Right ventricle myocardium inferior (tissue), 1 donor: Measurements from ENCODE around the gene RPP25. TPM values are rescaled to one million over a fixed set of nuclear protein-coding genes. Genes with fewer than 3 reads are reported as not detected.

ENCODE experiments used
- ATAC-seq: fragments of 200-7000 bp; cut with Tn5 transposase; one replicate; pipeline ENCODE4 v1.9.1; 2020; ENCODE audit warnings: mild to moderate bottlenecking, moderate library complexity
- DNase-seq: peaks from one replicate; pipeline ENCODE4 v3.0.0; 2021; ENCODE audit errors: missing footprints
- intact Hi-C: fragments of 100-400 bp; cut with DNase I; formaldehyde crosslinking; loops from one replicate; pipeline ENCODE4 v1.11.0; 2022
- long read RNA-seq: library from polyadenylated mRNA; unstranded; transcript quantifications from one replicate; pipeline ENCODE4 v2.0.0, GENCODE V29; 2021
- total RNA-seq: library from RNA; stranded (reverse); fragmentation: NEBNext Ultra II Directional; extraction: Animal tissue kit (Norgen Biotek cat#: 25700); gene quantifications from one replicate; pipeline ENCODE4 v1.2.1, GENCODE V29; 2021
- donor health status: DM: no; HTN: yes; CAD: no; lungs with severe emphysema.

RPP25 gene
- total RNA-seq: 2.7 TPM
- long read RNA-seq, transcript RPP25-201 (1 exons, 3,049 nt): major isoform, 6 of 6 reads
- long read RNA-seq, partial matches to known transcripts: 0 of 6 reads
- long read RNA-seq, other reads (novel, unspliced or antisense): 0 of 6 reads

GRCh38 chr15:74956648-74957475 lies at the start of gene RPP25:
TSS of gene RPP25 (minus strand) at chr15:74956772. CDS start at chr15:74956583, 189 bp downstream.
- DNase-seq (peak; percentile 89), ATAC-seq (peak; percentile 92)
- intact Hi-C loops: loop anchor here (5.0 kb wide), 1 partner anchor 245 kb away; the partner anchor contains the start of gene C15orf39

GRCh38 chr15:75002398-75002797 lies 45.8 kb upstream of the RPP25 start:
- intact Hi-C loops: no loop called here
- DNase-seq (no peak), ATAC-seq (no peak)

GRCh38 chr15:75001310-75001709 lies 44.7 kb upstream of the RPP25 start:
- DNase-seq: no peak
- ATAC-seq: no peak
- intact Hi-C loops: no loop called here

GRCh38 chr15:74997543-74997942 lies 41.0 kb upstream of the RPP25 start:
- ATAC-seq (no peak), DNase-seq (no peak)
- intact Hi-C loops: no loop called here

- no peak for ATAC-seq
- intact Hi-C loops: no loop called here
- DNase-seq: no peak
Measured at GRCh38 chr15:74997141-74997540, 40.6 kb upstream of the RPP25 start.

- ATAC-seq (no peak), DNase-seq (no peak)
- intact Hi-C loops: no loop called here
Measured at GRCh38 chr15:74995779-74996765, 39.5 kb upstream of the RPP25 start.

GRCh38 chr15:74995182-74995778 lies 38.7 kb upstream of the RPP25 start, which contains the start of gene SCAMP5:
TSS of gene SCAMP5 (plus strand) at chr15:74995563. CDS start at chr15:75011840, 16,277 bp downstream.
- ATAC-seq (peak; percentile 88), DNase-seq (peak; percentile 95)
- intact Hi-C loops: no loop called here

GRCh38 chr15:74994685-74995084 lies 38.1 kb upstream of the RPP25 start:
- intact Hi-C loops: no loop called here
- DNase-seq (no peak), ATAC-seq (no peak)

GRCh38 chr15:74994236-74994635 lies 37.7 kb upstream of the RPP25 start:
- no peak for ATAC-seq
- intact Hi-C loops: no loop called here
- DNase-seq: no peak

- intact Hi-C loops: no loop called here
- ATAC-seq (no peak), DNase-seq (no peak)
Measured at GRCh38 chr15:74992619-74993018, 36.0 kb upstream of the RPP25 start.

GRCh38 chr15:74989527-74989926 lies 33.0 kb upstream of the RPP25 start:
- ATAC-seq: no peak
- no peak for DNase-seq
- intact Hi-C loops: no loop called here

- intact Hi-C loops: no loop called here
- ATAC-seq: no peak
- DNase-seq: no peak
Measured at GRCh38 chr15:74988007-74988800, 31.6 kb upstream of the RPP25 start.

GRCh38 chr15:74983725-74984231 lies 27.2 kb upstream of the RPP25 start:
- intact Hi-C loops: no loop called here
- DNase-seq (no peak), ATAC-seq (no peak)

GRCh38 chr15:74982183-74982582 lies 25.6 kb upstream of the RPP25 start:
- intact Hi-C loops: no loop called here
- no peak for DNase-seq
- no peak for ATAC-seq

- no peak for ATAC-seq
- intact Hi-C loops: no loop called here
- DNase-seq: no peak
Measured at GRCh38 chr15:74978503-74978902, 21.9 kb upstream of the RPP25 start.

GRCh38 chr15:74978077-74978476 lies 21.5 kb upstream of the RPP25 start:
- DNase-seq (no peak), ATAC-seq (no peak)
- intact Hi-C loops: no loop called here

- DNase-seq: no peak
- no peak for ATAC-seq
- intact Hi-C loops: no loop called here
Measured at GRCh38 chr15:74977599-74977998, 21.0 kb upstream of the RPP25 start.

- intact Hi-C loops: no loop called here
- DNase-seq: no peak
- no peak for ATAC-seq
Measured at GRCh38 chr15:74976159-74976558, 19.6 kb upstream of the RPP25 start.
